Stomach (tissue), 9 donors: ENCODE measurements around the gene HLA-A. TPM values are rescaled to one million over a fixed set of nuclear protein-coding genes. Genes with fewer than 3 reads are reported as not detected.

Source experiments
- DNase-seq, 2 donors: peaks; one replicate each; pipeline versions ENCODE4 v3.0.0 to v3.0.0-alpha.2; 2013 to 2019
- H3K27ac ChIP-seq, 5 donors: fragments of 200-600 bp in 4 of 5; sonication (generic) in 4 of 5; one replicate each; pipeline ENCODE4 v1.5.1; 2013 to 2019; ENCODE audit warnings: mild to moderate bottlenecking in 1 of 5, moderate library complexity in 1 of 5
- H3K27me3 ChIP-seq, 3 donors: fragments of 200-600 bp; sonication (generic); one replicate each; pipeline ENCODE4 v1.5.1; 2017 to 2019; ENCODE audit warnings: mixed run types in 1 of 3
- H3K36me3 ChIP-seq, 4 donors: fragments of 200-600 bp; sonication (generic); 1 replicate in 3 of 4; 2 replicates in 1 of 4; pipeline ENCODE4 v1.5.1; 2016 to 2019
- H3K4me1 ChIP-seq, 4 donors: fragments of 200-600 bp; sonication (generic); one replicate each; pipeline ENCODE4 v1.5.1; 2016 to 2019
- H3K4me3 ChIP-seq, 4 donors: fragments of 200-600 bp; sonication (generic) in 3 of 4; one replicate each; pipeline ENCODE4 v1.5.1; 2016 to 2019; ENCODE audit warnings: mild to moderate bottlenecking in 1 of 4
- H3K9me3 ChIP-seq, 4 donors: fragments of 200-600 bp; sonication (generic); one replicate each; pipeline ENCODE4 v1.5.1; 2016 to 2019
- CTCF ChIP-seq, 7 experiments: fragments of 450-650 bp in 4 of 7; fragments of 200-600 bp in 3 of 7; sonication (generic) in 3 of 7; IDR thresholded peaks; one replicate each; pipeline ENCODE4 v1.5.1; 2016 to 2019; ENCODE audit warnings: antibody characterized with exemption in 7 of 7, control low read depth in 2 of 7, mild to moderate bottlenecking in 1 of 7
- EP300 ChIP-seq: sonication (generic); formaldehyde crosslinking; IDR thresholded peaks from one replicate; pipeline ENCODE4 v1.6.1; 2017; ENCODE audit warnings: antibody characterized with exemption
- POLR2A ChIP-seq, 4 donors: fragments of 450-650 bp; IDR thresholded peaks; one replicate each; pipeline ENCODE4 v1.6.1; 2016; ENCODE audit warnings: antibody characterized with exemption in 4 of 4, control low read depth in 2 of 4, mild to moderate bottlenecking in 1 of 4, moderate library complexity in 1 of 4
- POLR2AphosphoS5 ChIP-seq, 3 donors: sonication (generic); formaldehyde crosslinking; IDR thresholded peaks; one replicate each; pipeline ENCODE4 v1.6.1; 2016; ENCODE audit warnings: antibody characterized with exemption in 3 of 3
- WGBS, 5 donors: extraction: QIAGEN DNeasy Blood & Tissue Kit in 3 of 5; methylation state at CpG; one replicate each; pipeline versions ENCODE4 v1.1.5 to v1.1.7; 2013 to 2018; 5-methylcytosine and 5-hydroxymethylcytosine counted together
- intact Hi-C: fragments of 100-400 bp; cut with DNase I; formaldehyde crosslinking; loops from one replicate; pipeline ENCODE4 v1.15.1; 2023; ENCODE audit warnings: low total_unique reads
- polyA plus RNA-seq, 3 donors: library from polyadenylated mRNA; stranded (reverse); fragments of 200-250 nt; gene quantifications; one replicate each; pipeline ENCODE4 v1.2.3, GENCODE V29; 2013
- total RNA-seq, 5 donors: library from RNA; depleted of rRNA; stranded (reverse); fragments of >200 nt; gene quantifications; one replicate each; pipeline versions ENCODE4 v1.1.0 to v1.2.3, GENCODE V29; 2014 to 2016
- donor health status: healthy with polysubstance abuse.
- donor health status: Bipolar disorder and iron deficiency.
- donor health status: healthy.

Gene HLA-A
- total and polyA plus RNA-seq, 8 donors = 142 to 910 (median 303) TPM

DNA sequence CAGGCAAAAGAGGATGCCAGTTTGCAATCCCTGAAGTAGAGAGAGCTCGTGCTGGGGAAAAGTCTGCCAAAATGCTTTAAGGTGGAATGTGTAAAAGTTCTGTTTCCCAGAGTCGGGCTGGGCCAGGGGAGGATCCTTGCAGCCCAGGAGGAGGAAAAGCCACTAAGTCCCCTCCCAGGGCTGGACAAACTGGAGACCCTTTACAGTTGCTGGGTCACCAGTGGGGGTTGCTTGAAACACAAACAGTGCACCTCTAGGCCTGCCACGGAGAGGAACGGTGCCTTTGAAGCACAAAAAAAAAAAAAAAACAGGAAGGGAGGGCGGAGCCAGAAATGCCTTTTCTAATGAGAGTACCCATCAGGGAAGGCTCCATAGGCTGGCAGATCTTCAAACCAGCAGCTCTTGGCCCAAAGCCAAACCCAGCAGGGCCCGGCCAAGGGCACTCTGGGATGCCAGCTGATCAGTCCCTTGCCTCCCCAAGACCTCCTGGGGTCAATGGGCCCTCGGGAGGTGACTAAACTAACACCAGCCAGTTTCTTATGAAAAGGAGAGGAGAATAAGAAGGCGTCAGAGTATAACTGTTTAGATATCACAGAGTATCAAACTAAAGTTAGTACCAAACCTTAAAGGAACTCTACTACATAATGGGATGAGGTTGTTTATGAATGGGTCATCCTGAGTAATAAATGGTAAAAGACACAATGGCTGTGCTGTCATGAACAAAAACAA, 23.7 kb downstream of the HLA-A start:
- Histone ChIP-seq H3K27ac (peak overlapping the region; percentile 84 to 92 (median 89)), H3K27me3 (no peaks in the 10 kb centered on the region), H3K9me3 (no peaks in the 10 kb centered on the region), H3K36me3 (peaks cover 0 to 10% (median 0%) of the 10 kb centered on the region in 4 donors), H3K4me1 (peaks cover 21 to 45% (median 42%) of the 10 kb centered on the region in 4 donors), H3K4me3 (peak overlapping the region; percentile 25 to 45 (median 41))
- DNase-seq = peak; percentile 90 to 92
- TF ChIP-seq POLR2A (IDR thresholded peaks at IDR 0.05) (no peak), POLR2AphosphoS5 (IDR thresholded peaks at IDR 0.05) (peak in 2 of 3 donors; percentile 40 to 69), EP300 (no peak), CTCF (IDR thresholded peaks at IDR 0.05) (no peak)
- 3 to 8% (median 5%) methylated on average over 8 of the region's 8 CpGs for WGBS, 5 donors
- intact Hi-C loops = no loop called here

DNA sequence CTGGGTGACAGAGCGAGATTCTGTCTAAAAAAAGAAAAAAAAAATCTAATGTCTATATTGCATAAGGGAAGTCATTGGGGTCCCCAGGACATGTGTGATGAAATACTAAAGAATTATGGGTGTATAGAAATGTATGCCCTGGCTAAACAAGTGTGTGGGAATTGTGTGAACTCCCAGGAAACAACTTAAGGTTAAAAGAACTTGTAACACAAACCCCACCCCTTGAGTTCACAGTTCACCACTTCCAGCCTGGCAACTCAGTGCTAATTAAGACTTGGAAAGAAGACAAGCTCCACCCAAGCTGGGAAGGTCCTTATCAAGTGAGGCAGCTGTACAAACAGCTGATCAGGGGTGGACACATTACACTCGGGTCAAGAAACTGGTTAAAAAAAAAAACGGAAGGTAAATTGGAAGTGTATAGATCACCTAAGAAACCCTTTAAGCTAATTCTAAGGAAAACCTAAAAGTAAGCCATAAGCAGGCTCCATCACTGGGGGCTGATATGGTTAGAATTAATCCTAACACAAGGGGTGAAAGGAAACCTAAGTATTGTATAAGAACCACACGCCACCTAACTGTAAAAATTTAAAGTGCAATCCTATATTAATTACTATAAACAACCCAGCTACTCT, 25.2 kb downstream of the HLA-A start:
- 19 to 28% (median 24%) methylated on average over 4 of the region's 4 CpGs for WGBS, 5 donors
- peak overlapping the region in 4 of 5 donors; percentile 84 to 90 (median 88) for H3K27ac ChIP-seq
- no peak overlapping the region for H3K4me3 ChIP-seq
- peak in 3 of 7 experiments; percentile 6 to 27 (median 25) for TF ChIP-seq CTCF (IDR thresholded peaks at IDR 0.05)
- peak in 2 of 3 donors; percentile 39 to 54 for TF ChIP-seq POLR2AphosphoS5 (IDR thresholded peaks at IDR 0.05)
- TF ChIP-seq EP300 = no peak
- peaks cover 21 to 46% (median 42%) of the 10 kb centered on the region in 4 donors for H3K4me1 ChIP-seq
- no peaks in the 10 kb centered on the region for H3K9me3 ChIP-seq
- intact Hi-C loops = no loop called here
- H3K27me3 ChIP-seq = no peaks in the 10 kb centered on the region
- DNase-seq = peak; percentile 74 to 85
- H3K36me3 ChIP-seq = peaks cover 0 to 12% (median 0%) of the 10 kb centered on the region in 4 donors

DNA sequence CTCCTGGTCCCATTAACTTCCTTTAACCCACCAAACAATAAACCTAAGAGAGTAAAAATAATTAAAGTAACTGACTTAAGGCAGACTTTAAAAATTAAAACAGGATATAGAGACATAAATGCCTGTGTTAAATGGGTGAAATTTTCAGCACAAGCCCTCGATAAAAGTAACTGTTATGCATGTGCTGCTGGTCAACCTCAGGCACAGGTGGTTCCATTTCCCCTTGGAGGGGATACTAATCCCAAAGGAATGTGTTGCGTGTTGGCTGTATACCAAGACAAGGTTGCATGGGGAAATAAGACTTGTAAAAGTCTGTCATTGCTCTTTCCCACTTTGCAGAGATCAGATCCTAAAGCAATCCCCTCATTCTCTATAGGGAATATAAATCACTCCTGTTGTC, 25.8 kb downstream of the HLA-A start:
- TF ChIP-seq POLR2AphosphoS5 (IDR thresholded peaks at IDR 0.05) (no peak), EP300 (no peak), CTCF (IDR thresholded peaks at IDR 0.05) (no peak), POLR2A (IDR thresholded peaks at IDR 0.05) (no peak)
- 43 to 58% (median 48%) methylated on average over 2 of the region's 2 CpGs for WGBS, 5 donors
- Histone ChIP-seq H3K36me3 (peaks cover 0 to 12% (median 0%) of the 10 kb centered on the region in 4 donors), H3K27me3 (no peaks in the 10 kb centered on the region), H3K4me3 (no peak overlapping the region), H3K9me3 (no peaks in the 10 kb centered on the region), H3K27ac (peak overlapping the region in 4 of 5 donors; percentile 84 to 90 (median 88)), H3K4me1 (peaks cover 21 to 49% (median 42%) of the 10 kb centered on the region in 4 donors)
- intact Hi-C loops = no loop called here
- DNase-seq = no peak

DNA sequence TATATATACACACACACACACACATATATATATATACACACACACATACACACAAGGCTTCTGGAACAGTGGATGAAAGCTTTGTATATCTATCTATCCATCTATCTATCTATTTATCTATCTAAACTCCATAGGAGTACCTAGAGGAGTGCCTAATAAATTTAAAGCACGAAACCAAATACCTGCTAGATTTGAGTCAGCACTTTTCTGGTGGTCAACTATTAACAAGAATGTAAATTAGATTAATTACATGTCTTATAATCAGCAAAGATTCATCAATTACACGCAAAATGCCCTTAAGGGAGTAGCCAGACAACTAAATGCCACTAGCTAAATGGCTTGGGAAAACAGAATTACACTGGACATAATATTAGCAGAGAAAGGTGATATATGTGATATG, 26.6 kb downstream of the HLA-A start:
- DNase-seq = no peak
- no peak overlapping the region for H3K27ac ChIP-seq
- peaks cover 0 to 12% (median 0%) of the 10 kb centered on the region in 4 donors for H3K36me3 ChIP-seq
- H3K9me3 ChIP-seq = no peaks in the 10 kb centered on the region
- no peaks in the 10 kb centered on the region for H3K27me3 ChIP-seq
- TF ChIP-seq POLR2A (IDR thresholded peaks at IDR 0.05) (no peak), CTCF (IDR thresholded peaks at IDR 0.05) (no peak), POLR2AphosphoS5 (IDR thresholded peaks at IDR 0.05) (no peak), EP300 (no peak)
- WGBS, 5 donors = 93 to 98% (median 94%) methylated on average over 2 of the region's 2 CpGs
- peaks cover 21 to 49% (median 42%) of the 10 kb centered on the region in 4 donors for H3K4me1 ChIP-seq
- H3K4me3 ChIP-seq = no peak overlapping the region
- intact Hi-C loops = no loop called here
